ENCODE data around the gene INTS11.
A peak's percentile ranks its signal among the peaks of the same experiment; 100 is the strongest.

INTS11 gene

DNA sequence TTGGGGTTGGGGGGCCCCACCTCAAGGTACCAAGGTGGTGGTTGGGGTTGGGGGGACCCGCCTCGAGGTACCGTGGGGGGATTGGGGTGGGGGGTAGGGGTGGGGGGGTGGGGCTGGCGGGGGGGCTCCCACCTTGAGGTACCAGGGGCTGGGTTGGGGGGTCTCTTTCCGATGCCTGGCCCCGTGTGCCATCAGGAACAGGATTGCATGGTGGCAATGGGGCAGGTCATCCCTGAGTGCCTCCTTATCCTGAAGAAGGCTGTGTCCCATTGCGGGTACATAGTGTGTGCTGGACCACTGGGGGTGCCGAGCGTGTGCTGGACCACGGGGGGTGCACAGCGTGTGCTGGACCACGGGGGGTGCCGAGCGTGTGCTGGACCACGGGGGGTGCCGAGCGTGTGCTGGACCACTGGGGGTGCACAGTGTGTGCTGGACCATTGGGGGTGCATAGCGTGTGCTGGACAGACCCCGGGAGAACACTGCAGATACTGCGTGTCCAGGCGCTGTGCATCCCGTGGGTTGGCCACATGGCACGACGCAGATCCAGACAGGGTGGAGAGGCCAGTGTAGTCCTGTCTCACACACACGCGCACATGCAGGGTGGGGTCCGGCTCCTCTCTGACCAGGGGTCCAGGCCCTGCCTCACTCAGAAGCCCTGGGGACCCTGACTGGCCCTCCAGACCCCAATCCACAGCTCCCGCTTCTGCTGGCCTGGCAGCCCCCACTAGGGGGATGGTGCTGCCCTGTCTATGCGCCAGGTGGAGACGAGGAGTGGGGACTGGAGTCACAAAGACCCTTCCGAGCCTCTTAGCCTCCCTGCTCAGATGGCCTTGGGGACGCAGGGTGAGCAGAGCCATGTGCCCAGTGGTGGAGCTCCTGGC lies 40.0 kb downstream of the INTS11 start:
- DNase-seq: no peak

DNA sequence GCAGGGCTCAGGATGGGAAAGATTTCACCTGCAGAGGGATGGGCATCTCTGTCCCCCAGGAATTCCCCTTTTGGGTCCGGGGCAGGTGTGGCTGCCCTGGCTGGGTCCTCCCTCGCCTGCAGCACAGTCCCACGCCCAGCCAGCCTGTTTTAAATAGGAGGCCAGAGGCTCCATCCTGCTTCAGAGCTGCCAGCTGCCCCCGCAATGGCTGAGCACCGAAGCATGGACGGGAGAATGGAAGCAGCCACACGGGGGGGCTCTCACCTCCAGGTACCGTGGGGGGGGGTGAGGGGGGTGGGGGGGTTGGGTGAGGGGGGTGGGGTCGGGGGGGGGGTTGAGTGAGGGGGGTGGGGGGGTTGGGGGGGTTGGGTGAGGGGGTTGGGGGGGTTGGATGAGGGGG lies 40.6 kb downstream of the INTS11 start:
- DNase-seq: no peak

DNA sequence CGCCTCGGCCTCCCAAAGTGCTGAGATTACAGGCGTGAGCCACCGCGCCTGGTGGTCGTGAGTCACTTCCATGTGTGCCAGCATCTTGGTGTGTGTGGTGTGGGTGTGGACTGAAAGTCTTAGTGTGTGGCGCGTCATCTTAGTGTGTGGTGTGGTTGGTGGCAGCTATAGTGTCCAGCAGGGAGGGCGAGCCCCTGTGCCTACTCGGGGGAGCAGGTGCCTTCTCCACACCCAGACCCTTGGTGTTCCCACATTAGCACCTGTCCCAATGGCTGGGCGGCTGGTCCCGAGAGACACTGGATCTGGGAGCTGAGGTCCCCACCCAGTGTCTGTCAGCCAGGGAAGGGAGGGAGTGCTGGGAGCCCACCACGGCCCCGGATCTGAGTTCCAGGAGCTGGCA lies 41.5 kb downstream of the INTS11 start:
- DNase-seq: no peak

DNA sequence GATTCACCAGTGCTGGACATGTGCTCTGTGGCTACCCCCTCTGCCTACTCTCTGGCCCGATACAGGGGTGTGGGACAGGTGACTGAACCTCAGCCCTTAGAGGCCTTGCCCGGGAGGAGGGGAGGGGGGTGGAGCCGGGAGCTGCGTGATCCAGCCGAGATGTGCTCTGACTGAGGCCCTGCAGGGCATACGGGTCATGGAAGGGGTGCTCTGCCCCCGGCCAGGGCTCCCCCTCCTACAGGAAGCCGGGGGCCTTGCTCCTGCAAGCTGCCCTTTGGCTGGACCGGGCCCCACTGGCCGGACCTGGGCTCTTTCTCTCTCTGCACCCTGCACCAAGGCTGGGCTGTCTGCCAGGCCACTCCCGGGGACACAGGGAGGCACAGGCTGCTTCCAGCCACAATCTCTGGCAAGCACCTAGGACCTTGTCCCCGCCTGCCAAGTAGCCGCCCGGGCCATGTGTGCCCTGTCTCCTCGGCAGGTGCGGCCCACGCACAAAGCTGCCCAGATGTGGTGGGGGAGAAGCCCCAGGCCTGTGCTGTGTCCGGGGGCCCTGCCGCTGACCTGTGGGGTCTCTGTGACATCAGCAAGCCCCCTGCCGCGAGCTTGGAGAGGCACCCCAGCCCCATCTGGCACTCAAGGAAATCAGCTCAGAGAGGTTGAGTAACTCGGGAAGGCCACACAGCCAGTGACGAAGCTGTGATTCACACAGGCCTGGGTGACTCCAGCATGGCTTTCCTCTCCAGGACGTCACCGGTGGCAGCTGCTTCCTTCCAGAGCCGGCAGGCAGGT lies 42.7 kb downstream of the INTS11 start:
- DNase-seq: no peak

DNA sequence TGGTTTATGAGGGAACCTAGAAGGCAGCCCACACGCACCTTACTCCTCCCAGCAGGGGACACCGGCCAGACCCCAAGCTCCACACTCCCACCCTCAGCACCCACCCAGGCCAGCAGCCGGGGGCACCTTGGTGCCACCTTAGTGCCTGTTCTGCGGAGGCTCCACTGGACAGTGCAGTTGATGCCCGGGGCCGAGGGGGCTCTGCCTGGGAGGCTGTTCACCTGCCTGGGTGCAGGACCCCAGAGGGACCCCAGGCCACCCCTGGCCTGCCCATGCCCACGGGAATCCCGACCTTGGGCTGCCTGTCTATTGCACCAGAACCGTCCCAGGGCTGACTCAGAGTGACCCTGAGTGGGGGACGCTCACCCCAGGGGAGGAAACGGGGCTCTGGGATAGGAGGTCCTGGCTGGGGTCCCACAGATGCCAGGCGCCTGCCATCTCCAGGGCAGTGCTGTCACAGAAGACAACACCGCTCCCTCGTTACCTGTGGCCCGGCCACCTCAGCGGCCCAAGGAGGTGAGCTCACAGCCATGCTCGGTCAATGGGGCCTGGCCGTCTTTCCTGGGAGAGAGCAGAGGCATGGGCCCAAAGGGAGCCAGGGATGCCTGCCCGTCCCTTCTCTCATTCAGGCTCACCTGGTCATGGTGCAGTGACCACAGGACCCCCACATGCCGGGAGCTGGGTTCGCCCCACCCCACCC lies 43.5 kb downstream of the INTS11 start:
- no peak for DNase-seq

DNA sequence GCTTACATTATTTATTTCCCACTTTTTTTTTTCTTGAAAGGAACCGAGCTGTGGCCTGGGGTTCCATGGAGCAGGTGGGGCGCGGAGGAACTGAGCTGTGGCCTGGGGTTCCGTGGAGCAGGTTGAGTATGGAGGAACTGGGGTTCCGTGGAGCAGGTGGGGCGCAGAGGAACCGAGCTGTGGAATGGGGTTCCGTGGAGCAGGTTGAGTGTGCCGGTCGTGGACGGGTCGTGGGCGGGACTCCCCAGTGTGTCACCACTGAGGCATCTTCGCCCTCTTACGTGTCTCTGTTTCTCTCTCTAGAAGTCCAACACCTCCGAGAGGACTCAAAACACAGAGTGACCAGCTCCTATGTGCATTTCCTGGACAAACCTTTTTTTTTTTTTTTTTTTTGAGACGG lies 45.4 kb downstream of the INTS11 start:
- DNase-seq: no peak

DNA sequence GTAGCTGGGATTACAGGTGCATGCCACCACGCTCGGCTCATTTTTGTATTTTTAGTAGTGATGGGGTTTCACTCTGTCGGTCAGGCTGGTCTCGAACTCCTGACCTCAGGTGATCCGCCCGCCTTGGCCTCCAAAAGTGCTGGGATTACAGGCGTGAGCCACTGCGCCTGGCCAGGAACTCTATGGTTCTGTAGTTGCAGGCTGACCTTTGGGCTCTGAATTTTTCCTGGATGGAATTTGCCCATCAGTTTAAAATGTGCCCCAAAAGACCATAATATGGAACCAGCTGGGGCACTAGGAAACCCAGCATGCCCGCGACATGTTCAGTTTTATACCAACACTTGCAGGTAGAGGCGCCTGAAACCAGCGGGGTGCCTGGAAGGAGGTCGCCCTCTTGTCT lies 45.8 kb downstream of the INTS11 start:
- no peak for DNase-seq

DNA sequence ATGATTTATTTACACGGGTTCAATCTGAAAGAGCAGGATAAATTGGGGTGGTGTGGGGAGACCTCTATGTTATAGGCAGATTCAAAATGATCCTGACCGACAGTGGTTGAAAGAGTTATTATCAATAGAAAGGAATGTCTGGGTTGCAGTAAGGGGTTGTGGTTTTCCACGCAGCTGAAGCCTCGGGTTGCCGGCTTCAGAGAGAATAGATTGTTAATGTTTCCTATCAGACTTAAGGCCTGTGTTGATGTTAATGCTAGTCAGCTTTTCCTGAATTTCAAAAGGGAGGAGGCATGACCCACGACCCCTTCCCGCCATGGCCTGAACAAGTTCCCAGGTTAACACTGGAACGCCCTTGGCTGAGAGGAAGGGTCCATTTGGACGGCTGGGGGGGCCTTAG lies 48.6 kb downstream of the INTS11 start:
- no peak for DNase-seq

DNA sequence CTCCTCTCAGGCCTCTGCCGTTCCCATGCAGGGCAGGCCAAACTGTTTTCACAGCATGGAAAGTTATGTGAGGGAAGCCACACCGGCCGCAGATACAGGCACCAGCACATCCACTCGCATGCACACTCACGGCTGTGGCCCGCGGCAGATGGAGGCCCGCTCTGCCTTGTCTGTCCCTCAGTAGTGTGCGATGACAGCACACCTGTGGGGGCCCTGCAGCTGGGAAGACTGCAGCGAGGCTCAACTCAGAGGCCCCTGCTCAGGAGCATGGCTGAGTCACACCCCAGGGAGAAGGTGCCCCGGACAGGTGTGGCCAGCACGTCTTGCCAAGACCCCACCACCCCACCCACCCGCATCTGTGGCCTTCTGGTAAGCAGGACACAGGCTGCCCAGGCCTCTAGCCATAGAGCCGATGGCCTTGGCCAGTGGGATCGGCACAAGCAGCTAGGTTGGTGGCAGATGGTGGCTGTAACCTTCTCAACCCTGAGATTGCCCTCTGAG lies 49.5 kb downstream of the INTS11 start:
- DNase-seq: no peak

DNA sequence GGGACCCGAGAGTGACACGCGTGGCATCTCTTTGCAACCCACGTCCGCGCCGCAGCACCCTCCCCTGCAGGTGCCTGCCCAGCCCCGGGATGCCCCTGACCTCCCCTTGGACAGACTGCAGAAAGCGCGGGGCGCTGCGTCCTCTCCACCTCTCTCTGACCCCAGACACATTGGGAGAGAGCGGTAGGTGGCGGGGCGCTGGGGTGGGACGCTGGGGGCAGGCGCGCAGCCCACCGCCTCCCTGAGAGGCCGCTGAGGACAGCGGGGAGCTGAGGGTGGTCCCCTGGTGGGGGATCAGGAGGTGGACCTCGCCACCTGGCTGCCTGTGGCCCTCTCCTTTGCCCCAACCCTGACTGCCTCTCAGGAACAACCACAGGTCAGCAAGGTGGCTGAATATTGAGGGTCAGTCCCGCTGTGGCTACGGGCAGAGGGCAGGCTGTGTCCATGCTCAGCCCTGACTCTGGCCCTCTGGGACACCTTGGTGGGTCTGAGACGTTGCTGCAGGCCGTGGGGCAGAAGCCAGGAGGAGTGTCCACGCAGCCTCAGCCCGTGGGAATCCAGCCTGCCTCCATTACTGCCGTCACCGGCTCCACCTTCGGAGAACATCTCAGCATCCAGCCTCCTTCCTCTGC lies 50.0 kb downstream of the INTS11 start:
- no peak for DNase-seq

DNA sequence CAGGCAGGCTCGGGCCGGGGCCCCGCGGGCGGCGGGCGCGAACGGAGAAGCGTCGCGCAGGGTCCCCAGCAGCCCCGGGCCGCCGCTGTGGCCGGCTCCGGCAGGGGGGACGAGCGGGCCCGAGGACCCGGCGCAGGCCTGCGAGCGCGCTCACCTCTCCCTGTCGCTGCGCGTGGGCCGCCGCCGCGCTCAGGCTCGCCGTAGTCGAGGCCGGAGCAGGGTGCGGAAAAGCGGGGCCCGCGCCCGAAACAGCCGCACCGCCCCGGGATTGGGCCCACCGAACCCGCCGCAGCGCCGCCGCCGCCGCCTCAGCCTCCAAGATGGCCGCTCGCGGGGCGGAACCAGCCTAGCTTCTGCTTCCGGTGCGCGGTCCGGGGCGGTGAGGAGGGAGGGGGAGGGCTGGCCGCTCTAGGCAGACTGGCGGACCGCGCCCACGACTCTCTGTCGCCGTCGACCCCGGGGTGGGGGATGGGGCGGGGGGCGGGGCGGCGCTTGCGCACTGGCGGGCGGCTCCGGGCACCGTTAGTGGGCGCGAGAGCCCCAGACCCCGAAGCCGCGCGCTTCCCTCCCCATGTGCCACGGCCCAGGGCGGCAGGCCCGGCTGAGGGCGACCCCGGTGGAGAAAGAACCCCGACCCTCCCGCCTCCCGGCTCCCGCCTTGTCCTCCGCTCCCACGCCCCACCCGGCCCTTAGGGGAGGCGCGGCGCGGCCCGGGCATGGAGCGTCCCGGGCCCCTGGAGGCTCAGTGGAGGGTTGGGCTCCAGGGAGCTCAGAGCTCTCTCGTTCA lies 50.8 kb downstream of the INTS11 start, which contains the start of gene UBE2J2:
UBE2J2 (minus strand) TSS at position 343 of the 787 bp plus-strand sequence. CDS start 5,862 bp downstream, outside the sequence.
- peak; percentile 93 for DNase-seq

DNA sequence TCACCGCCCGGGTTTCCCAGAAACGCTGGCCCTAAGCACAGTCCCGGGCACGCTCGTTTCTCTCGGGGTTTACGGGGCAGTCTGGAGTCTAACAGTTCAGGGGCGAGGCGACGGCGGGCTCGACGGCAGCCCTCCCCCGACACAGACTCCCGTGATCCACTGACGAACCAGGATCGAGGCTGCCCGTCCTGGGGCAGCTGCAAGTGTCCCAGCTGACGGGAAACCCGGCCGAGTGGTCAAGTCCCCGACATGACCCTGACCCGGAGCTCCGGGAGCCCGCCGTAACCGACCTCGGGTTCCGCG lies 51.3 kb downstream of the INTS11 start:
- no peak for DNase-seq

DNA sequence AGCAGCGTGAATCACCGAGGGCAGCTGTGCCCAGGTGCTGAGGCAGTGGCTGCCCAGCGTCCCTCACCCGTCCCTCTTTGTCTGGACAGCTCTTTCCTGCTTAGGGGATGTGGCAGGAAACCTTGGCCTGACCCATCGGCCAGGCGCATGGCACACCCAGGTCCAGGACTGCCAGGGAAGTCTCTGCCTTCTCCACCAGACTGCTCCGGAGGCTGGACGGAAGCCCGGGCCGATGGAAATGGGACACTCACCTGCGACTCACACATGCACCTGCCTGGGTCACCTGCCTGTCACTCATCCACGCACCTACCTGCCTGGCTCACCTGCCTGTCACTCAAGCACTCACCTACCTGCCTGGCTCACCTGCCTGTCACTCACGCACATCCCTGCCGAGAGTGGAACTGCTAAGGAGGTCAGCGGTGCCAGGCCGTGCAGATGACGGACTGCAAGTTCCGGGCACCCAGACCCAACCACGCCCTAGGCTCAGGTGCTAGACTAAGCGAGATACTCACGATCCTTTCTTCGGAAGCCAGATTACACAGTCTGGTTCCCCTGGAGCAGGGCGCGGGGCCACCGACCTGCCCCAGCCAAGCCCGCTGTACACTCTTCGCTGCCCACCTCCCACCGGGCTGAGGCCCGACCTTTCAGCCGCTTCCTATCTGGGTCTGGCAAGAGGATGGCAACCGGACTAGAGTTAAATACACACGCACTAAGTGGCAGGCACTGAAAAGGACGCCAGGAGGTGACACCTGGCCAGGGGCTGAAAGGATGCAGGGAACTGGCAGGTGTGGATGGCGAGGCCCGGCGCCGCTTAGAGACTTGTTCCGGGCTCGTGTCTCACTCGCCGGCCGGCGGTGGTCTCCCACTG lies 51.9 kb downstream of the INTS11 start:
- DNase-seq: no peak

DNA sequence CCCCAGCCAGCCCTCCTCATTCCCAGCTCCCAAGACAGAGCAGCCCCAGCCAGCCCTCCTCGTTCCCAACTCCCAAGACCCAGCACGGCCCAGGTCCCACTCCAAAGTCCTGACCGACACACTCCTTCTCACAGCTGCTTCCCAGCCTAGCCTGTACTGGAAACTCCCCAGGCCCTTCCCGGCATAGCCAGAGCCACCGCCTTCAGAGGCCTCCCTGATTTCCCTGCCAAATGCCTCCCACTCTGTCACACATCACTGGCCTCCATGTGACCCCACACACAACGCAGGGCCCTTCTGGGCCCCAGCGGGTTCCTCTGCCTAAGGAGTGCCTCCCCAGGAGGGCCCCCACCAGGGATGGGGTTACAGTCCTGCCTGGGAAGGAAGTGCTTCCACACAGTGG lies 53.6 kb downstream of the INTS11 start:
- no peak for DNase-seq

DNA sequence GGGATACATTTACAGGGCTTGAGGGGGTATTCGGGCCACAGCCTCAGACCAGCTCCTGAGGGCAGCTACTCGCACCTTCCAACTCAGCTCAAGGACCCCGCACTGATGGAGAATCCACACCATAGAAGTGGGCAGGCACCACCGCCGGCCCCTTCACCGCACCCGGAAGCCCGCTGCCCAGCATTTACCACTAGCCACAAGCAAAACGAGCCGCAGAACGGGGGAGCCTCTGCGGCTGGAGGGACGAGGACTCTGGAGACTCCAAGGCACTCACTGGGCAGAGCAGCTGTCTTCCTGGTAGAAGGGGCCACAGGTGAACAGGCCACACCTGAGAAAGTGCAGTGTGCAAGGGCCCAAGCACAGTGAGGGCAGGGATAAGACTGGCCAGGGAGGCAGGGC lies 56.2 kb downstream of the INTS11 start:
- DNase-seq: no peak

DNA sequence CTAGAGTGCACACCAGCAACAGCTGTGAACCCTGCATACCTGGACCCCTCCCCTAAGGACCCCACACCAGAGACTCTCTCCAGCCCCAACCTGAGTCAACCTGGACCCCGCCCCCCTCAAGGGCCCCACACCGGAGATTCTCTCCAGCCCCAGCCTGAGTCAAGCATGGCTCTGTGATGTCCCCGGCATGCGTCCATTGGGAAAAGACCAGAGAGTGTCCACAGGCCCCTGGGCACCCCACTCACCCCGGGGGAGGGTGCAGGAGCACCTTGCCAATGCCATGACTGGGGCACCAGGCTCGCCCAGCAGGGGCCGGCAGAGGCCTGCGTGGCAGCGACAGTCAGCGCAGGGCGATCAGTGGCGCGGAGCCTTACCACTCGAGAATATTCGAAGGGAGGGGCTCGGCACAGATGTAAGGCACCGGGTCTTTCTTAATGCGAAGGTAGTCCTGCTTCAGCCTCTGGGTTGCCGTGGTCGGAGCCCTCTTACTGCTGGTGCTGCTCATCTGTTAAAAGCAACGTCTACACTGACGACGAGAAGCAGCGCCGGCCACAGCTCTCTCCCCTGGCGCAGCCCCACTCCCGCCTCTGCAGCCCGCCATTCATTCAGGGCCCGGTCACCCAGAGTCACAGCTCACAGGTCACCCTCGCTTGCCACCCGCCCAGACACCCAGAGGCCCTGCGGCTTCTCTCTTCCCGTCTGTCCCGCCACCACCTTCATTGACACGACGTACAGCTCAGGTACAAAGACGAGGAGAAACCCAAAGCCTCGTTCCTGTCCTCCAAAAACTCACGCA lies 56.8 kb downstream of the INTS11 start:
- no peak for DNase-seq

DNA sequence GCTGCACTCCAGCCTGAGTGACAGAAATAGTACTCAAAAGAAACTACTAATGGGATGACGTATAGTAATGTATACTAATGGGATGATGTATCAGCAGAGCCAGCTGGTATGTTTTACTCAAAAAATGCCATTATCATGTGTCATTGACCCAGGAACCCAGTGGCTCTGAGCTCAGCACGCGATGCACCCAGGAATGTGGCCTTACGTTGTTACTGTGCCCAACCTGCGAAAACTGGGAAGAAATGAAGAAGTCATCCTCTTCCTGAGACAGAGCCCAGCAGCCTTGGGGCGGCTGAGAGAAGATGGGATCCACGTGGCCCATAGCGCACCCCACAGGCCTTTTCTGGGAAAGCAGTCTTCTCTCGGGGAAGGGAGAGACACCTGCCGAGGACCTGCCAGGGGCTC lies 59.6 kb downstream of the INTS11 start:
- no peak for DNase-seq

DNA sequence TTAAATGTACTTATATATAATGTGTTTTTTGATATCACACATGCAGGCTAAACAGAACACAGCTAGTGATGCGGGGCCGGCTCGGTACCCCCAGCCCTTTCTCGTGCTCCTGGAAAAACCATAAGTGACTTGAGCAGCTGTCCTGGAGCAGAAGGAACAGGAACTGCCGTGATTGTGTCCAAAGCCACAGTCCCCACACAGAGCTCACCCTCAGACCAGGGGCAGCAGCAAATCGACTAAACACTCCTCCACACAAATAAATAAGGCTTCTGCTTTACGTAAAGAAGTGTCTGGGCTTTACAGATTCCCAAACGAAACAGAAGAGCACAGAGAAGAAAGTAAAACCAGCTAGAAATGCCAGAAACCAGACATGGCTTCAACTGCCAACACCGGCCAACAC lies 60.4 kb downstream of the INTS11 start:
- no peak for DNase-seq

DNA sequence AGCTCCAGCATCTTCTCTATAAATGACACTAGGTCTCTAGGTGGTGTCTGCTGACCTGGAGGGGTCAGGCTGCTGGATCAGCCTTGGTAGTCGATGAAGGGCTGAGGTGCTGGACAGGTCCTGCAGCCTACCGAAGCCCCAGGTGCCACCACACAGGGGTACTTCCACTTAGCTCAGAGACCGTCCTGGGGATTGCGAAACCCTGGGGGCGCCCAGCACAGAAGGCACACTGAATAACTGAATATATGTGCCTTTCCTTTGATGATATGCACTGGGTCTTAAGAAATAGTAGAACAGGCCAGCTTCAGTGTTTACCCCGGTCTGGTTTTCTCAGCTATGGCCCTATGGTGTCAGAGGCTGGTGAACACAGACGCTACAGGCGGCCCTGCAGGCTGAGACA lies 61.7 kb downstream of the INTS11 start:
- no peak for DNase-seq

DNA sequence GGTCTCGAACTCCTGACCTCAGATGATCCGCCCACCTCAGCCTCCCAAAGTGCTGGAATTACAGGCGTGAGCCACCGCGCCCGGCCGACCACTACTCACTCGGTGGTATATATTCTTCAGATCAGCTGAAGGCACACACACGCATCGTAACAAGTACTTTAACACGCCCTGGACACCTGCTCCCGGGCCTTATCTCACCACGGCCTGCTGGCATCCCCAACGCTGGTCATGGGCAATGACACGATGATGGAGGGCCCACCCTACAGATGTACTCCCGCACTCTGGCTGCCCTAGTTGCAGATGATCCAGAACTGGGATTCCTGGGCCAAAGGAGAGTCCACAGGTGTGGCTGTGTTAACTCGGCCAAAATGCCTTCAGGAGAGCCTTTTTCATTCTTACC lies 62.4 kb downstream of the INTS11 start:
- DNase-seq: no peak

Measured in stimulated activated CD4-positive, alpha-beta T cell treated with anti-CD3 and anti-CD28 coated beads, Interleukin-12 subunit alpha, Interleukin-12 subunit beta, amount 100 ng/mL, for 4 hours (primary cell).